K562 (cell line): ENCODE measurements around the gene NOM1. TPM values are rescaled to one million over a fixed set of nuclear protein-coding genes. Genes with fewer than 3 reads are reported as not detected.

ENCODE experiments used
- ATAC-seq: fragments of 200-7000 bp; cut with Tn5 transposase; 3 replicates; pipeline ENCODE4 v1.9.1; 2020; ENCODE audit warnings: moderate library complexity
- BruUV-seq: library from RNA; stranded (reverse); fragments of 400-500 nt; replicated peaks from 2 replicates; lab custom pipeline; 2021; lab: Mats Ljungman, UMichigan
- CTCF ChIA-PET: fragments of 300-600 bp; formaldehyde crosslinking; extraction: SDS; loops from one replicate; lab custom pipeline; 2021; ENCODE audit warnings: low intra/inter-chr PET ratio; lab: Yijun Ruan, JAX
- POLR2A ChIA-PET: fragments of 300-600, 350-650 bp; sonication (Branson Sonifier 250); formaldehyde crosslinking; extraction: SDS; loops from one replicate; lab custom pipeline; 2021; ENCODE audit warnings: antibody characterized with exemption, inconsistent platforms; lab: Yijun Ruan, JAX
- DNase-seq, 4 experiments: peaks; one replicate each; pipeline versions ENCODE4 v3.0.0 to v3.0.0-alpha.2; 2011 to 2018; ENCODE audit warnings: low spot score in 3 of 4, mixed read lengths in 3 of 4; ENCODE audit errors: extremely low read depth in 1 of 4
- FAIRE-seq: peaks from 2 replicates; lab custom pipeline; 2011; peaks lifted over from hg19 to GRCh38; lab: Jason Lieb, UNC
- H2AFZ ChIP-seq: 2 replicates; pipeline ENCODE4 v1.6.0; 2011; ENCODE audit warnings: low read depth, low read length, control low read depth, inconsistent platforms
- H3K27ac ChIP-seq: fragments of 200-600 bp; 3 replicates; pipeline ENCODE4 v1.8.0; 2011; ENCODE audit warnings: low read depth, mild to moderate bottlenecking, control low read depth, inconsistent platforms, low read length, moderate library complexity, mixed read lengths; ENCODE audit errors: extremely low read depth
- H3K27me3 ChIP-seq, 2 experiments: fragments of 300-600 bp in 1 of 2; 2 replicates in 1 of 2; 3 replicates in 1 of 2; pipeline versions ENCODE4 v1.6.0 to v1.8.0; 2011; ENCODE audit warnings: inconsistent platforms in 2 of 2, low read length in 2 of 2, mild to moderate bottlenecking in 1 of 2, mixed read lengths in 1 of 2, moderate library complexity in 1 of 2; ENCODE audit not compliant: control insufficient read depth in 2 of 2, insufficient read depth in 2 of 2
- H3K36me3 ChIP-seq: fragments of 300-600 bp; 3 replicates; pipeline ENCODE4 v1.8.0; 2011; ENCODE audit warnings: mild to moderate bottlenecking, low read length, inconsistent platforms; ENCODE audit not compliant: control insufficient read depth, insufficient read depth
- H3K4me1 ChIP-seq, 2 experiments: fragments of 200-600 bp in 1 of 2; replicated peaks in 1 of 2; 2 replicates in 1 of 2; 3 replicates in 1 of 2; pipeline versions ENCODE4 v1.5.1 to v1.8.0; 2011; ENCODE audit warnings: inconsistent platforms in 2 of 2, low read length in 2 of 2, mild to moderate bottlenecking in 1 of 2, mixed read lengths in 1 of 2, moderate library complexity in 1 of 2; ENCODE audit not compliant: control insufficient read depth in 2 of 2, insufficient read depth in 2 of 2
- H3K4me2 ChIP-seq: 2 replicates; pipeline ENCODE4 v1.6.1; 2011; ENCODE audit warnings: low read length, control low read depth, inconsistent platforms, mixed read lengths; ENCODE audit not compliant: insufficient read depth
- H3K4me3 ChIP-seq: fragments of 200-600 bp; sonication (generic), shearing (Covaris generic); 2 replicates; pipeline ENCODE4 v1.5.1; 2016; ENCODE audit warnings: control low read depth, inconsistent platforms
- H3K79me2 ChIP-seq: fragments of 200-600 bp; 3 replicates; pipeline ENCODE4 v1.8.0; 2011; ENCODE audit warnings: low read length, inconsistent platforms; ENCODE audit not compliant: control insufficient read depth, insufficient read depth
- H3K9ac ChIP-seq, 2 experiments: 2 replicates each; pipeline versions ENCODE4 v1.6.0 to v1.6.1; 2011; ENCODE audit warnings: low read depth in 2 of 2, low read length in 2 of 2, control low read depth in 1 of 2, inconsistent platforms in 1 of 2, mild to moderate bottlenecking in 1 of 2, mixed read lengths in 1 of 2; ENCODE audit not compliant: insufficient read depth in 1 of 2
- H3K9me1 ChIP-seq: one replicate; pipeline ENCODE4 v1.6.0; 2011; ENCODE audit warnings: inconsistent platforms, mild to moderate bottlenecking, low read length, moderate library complexity; ENCODE audit not compliant: control insufficient read depth, insufficient read depth
- H3K9me3 ChIP-seq: replicated peaks from 2 replicates; pipeline ENCODE4 v1.5.1; 2011; ENCODE audit warnings: low read depth, low read length, inconsistent platforms; ENCODE audit not compliant: control insufficient read depth, insufficient read depth
- H4K20me1 ChIP-seq: replicated peaks from 2 replicates; pipeline ENCODE4 v1.6.1; 2011; ENCODE audit warnings: low read length, inconsistent platforms, mixed read lengths; ENCODE audit not compliant: control insufficient read depth, insufficient read depth
- AFF1 ChIP-seq, 2 experiments: fragments of 450-650 bp; IDR thresholded peaks; 2 replicates each; pipeline ENCODE4 v1.6.1; 2018; ENCODE audit warnings: mild to moderate bottlenecking in 2 of 2, low read depth in 1 of 2; ENCODE audit not compliant: partially characterized antibody in 2 of 2
- C11orf30 ChIP-seq: fragments of 450-650 bp; IDR thresholded peaks from 2 replicates; pipeline ENCODE4 v1.6.1; 2016; ENCODE audit warnings: low read depth, mild to moderate bottlenecking
- CBX1 ChIP-seq: sonication (generic); IDR thresholded peaks from 2 replicates; pipeline ENCODE4 v1.6.1; 2016; ENCODE audit warnings: antibody characterized with exemption, low read depth, mild to moderate bottlenecking
- DPF2 ChIP-seq: fragments of 450-650 bp; IDR thresholded peaks from 2 replicates; pipeline ENCODE4 v1.6.1; 2016
- HMG20B ChIP-seq: fragments of 250-450 bp; sonication (Bioruptor Pico); IDR thresholded peaks from 2 replicates; pipeline ENCODE4 v1.5.0; 2021; ENCODE audit warnings: mild to moderate bottlenecking
- MAFF ChIP-seq: IDR thresholded peaks from 2 replicates; pipeline ENCODE4 v1.6.1; 2012; ENCODE audit warnings: low read length, improper control_type of control experiment
- NCOA4 ChIP-seq: fragments of 450-650 bp; IDR thresholded peaks from 2 replicates; pipeline ENCODE4 v1.6.1; 2018; ENCODE audit warnings: mild to moderate bottlenecking; ENCODE audit not compliant: partially characterized antibody
- NFE2 ChIP-seq: IDR thresholded peaks from 2 replicates; pipeline ENCODE4 v1.6.1; 2014; ENCODE audit warnings: antibody characterized with exemption, low read depth
- SIRT6 ChIP-seq: IDR thresholded peaks from one replicate; pipeline ENCODE4 v1.6.1; 2012; ENCODE audit warnings: low read depth, mild to moderate bottlenecking, control low read depth, inconsistent platforms, low read length, moderate library complexity
- TRIM24 ChIP-seq, 2 experiments: fragments of 450-650 bp; IDR thresholded peaks; 2 replicates each; pipeline ENCODE4 v1.6.1; 2016
- TRIM28 ChIP-seq: fragments of 450-650 bp; IDR thresholded peaks from 2 replicates; pipeline ENCODE4 v1.6.1; 2017
- ZNF766 ChIP-seq: fragments of 200-800 bp; sonication (Bioruptor generic); conservative IDR thresholded peaks from 2 replicates; pipeline ENCODE4 v1.6.1; 2016; ENCODE audit warnings: missing genetic modification characterization, missing compliant biosample characterization
- WGBS: fragments of 100-300 bp; shearing (Covaris generic); methylation state at CpG from one replicate; pipeline ENCODE4 v1.1.6; 2016; ENCODE audit warnings: low coverage, mixed read lengths; ENCODE audit not compliant: insufficient coverage; ENCODE audit errors: missing lambda C conversion rate; 5-methylcytosine and 5-hydroxymethylcytosine counted together
- in situ Hi-C: fragments of 300-500 bp; cut with MboI; formaldehyde crosslinking; loops from 4 replicates; pipeline ENCODE4 v1.15.0; 2018; ENCODE audit warnings: inconsistent platforms, mixed read lengths
- intact Hi-C: fragments of 100-400 bp; cut with micrococcal nuclease; formaldehyde crosslinking; loops from 2 replicates; pipeline ENCODE4 v1.14.2; 2022
- polyA plus RNA-seq, 8 experiments: library from polyadenylated mRNA; depleted of rRNA in 4 of 8; stranded (reverse) in 5 of 8; unstranded in 3 of 8; fragments of >200 nt; fragmentation: Nextera tagmentation in 2 of 8; fragmentation: Illumina TruSeq in 1 of 8; extraction: Ambion mirVana in 2 of 8; extraction: Trizol in 1 of 8; gene quantifications; 2 replicates each; pipeline versions ENCODE4 v1.2.1 to v1.2.3, GENCODE V29; 2011 to 2014; ENCODE audit warnings: inconsistent platforms in 1 of 8, missing spikeins in 1 of 8
- total RNA-seq, 7 experiments: library from RNA; depleted of rRNA in 6 of 7; stranded (reverse); fragments of >200 nt in 6 of 7; fragmentation: Illumina TruSeq in 2 of 7; extraction: Trizol in 2 of 7; gene quantifications; 2 replicates each; pipeline versions ENCODE4 v1.2.1 to v1.2.3, GENCODE V29; 2011 to 2021; ENCODE audit warnings: low replicate concordance in 1 of 7
- TF ChIP-seq, protein P1 (sequence below): fragments of 250-450 bp; sonication (Bioruptor Pico); IDR thresholded peaks from 2 replicates; pipeline ENCODE4 v1.4.0; 2020; ENCODE audit warnings: mild to moderate bottlenecking
- TF ChIP-seq, protein P2 (sequence below): fragments of 250-450 bp; sonication (Bioruptor Pico); IDR thresholded peaks from 2 replicates; pipeline ENCODE4 v1.8.0; 2021; ENCODE audit warnings: borderline replicate concordance, mild to moderate bottlenecking, moderate library complexity; ENCODE audit not compliant: poor library complexity, severe bottlenecking

The NOM1 gene
- total and polyA plus RNA-seq, 9 of the 15 experiments (the other 6 are each of a cell fraction or from before 2014, with no cell fraction given), result 6.8 to 47.3 (median 37.4) TPM

DNA sequence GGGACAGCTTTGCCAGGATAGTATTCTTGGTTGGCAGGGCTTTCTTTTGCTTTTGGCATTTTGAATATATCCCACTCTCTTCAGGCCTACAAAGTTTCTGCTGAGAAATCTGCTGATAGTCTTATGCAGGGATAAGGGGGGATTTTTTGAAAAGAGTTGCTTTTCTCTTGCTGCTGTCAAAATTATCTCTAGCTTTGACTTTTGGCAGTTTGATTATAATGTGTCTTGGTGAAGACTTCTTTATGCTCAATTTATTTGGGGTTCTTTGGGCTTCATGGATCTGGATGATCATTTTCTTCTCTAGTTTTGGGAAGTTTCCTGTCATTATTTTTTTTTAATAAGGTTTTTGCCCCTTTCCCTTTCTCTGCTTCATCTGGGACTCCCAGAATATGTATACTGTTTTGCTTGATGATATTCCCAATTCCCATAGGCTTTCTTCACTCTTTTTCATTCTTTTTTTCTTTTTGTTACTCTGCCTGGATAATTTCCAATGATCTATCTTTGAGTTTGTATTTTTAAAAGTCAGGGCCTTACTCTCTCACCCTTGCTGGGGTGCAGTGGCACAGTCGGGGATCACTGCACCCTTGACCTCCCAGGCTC lies 29.6 kb downstream of the NOM1 start (continued):
- TF ChIP-seq, protein P1, sequence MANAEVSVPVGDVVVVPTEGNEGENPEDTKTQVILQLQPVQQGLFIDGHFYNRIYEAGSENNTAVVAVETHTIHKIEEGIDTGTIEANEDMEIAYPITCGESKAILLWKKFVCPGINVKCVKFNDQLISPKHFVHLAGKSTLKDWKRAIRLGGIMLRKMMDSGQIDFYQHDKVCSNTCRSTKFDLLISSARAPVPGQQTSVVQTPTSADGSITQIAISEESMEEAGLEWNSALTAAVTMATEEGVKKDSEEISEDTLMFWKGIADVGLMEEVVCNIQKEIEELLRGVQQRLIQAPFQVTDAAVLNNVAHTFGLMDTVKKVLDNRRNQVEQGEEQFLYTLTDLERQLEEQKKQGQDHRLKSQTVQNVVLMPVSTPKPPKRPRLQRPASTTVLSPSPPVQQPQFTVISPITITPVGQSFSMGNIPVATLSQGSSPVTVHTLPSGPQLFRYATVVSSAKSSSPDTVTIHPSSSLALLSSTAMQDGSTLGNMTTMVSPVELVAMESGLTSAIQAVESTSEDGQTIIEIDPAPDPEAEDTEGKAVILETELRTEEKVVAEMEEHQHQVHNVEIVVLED (CRISPR knock-in tag), result no peak
- no peak for TF ChIP-seq AFF1 (IDR thresholded peaks at IDR 0.05; ENCODE audit: low read depth in 1 of 2, partially characterized antibody in 2 of 2)
- TF ChIP-seq, all 486 proteins: peak for 0

DNA sequence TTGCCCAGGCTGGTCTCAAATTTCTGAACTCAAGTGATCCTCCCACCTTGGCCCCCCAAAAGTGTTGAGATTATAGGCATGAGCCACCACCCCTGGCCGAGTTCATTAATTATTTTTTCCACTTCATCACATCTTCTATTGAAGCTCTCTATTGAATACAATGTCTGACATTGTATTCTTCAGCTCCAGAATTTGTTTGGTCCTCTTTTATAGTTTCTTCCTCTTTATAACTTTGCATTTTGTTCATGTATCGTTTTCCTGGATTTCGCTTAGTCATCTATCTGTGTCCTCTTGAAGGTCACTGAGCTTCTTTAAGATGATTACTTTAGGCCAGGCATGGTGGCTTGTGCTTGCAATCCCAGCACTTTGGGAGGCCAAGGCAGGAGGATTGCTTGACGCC lies 30.2 kb downstream of the NOM1 start:
- in situ Hi-C loops, result no loop called here
- BruUV-seq, result no TSS peak
- intact Hi-C loops, result no loop called here
- Histone ChIP-seq H4K20me1 (no peaks in the 10 kb centered on the region), H3K27ac (no peak overlapping the region), H3K4me3 (no peak overlapping the region), H3K79me2 (no peaks in the 10 kb centered on the region), H3K4me1 (no peaks in the 10 kb centered on the region), H3K9me3 (peaks cover 4% of the 10 kb centered on the region; the same call in 1 of the 2 replicates), H3K9me1 (no peaks in the 10 kb centered on the region), H2AFZ (no peak overlapping the region), H3K27me3 (peaks cover 0 to 3% of the 10 kb centered on the region in 2 experiments; a peak in 1 of 5 replicates), H3K36me3 (no peaks in the 10 kb centered on the region), H3K9ac (no peak overlapping the region), H3K4me2 (no peak overlapping the region)
- ChIA-PET POLR2A (interaction anchor here (0.5 to 1.3 kb wide), 4 partner anchors 9 to 74 kb away, joined by 3 to 5 read pairs (median 3); no protein-coding TSS in a partner anchor), CTCF (no interaction called here)
- FAIRE-seq, result peak; percentile 19
- WGBS, result 27% methylated on average over 4 of the region's 4 CpGs
- no peak for DNase-seq
- no peak for ATAC-seq
- TF ChIP-seq CBX1 (peak; percentile 50; the same call in 1 of the 2 replicates), NCOA4 (no peak), TRIM24 (IDR thresholded peaks at IDR 0.05) (peak in 1 of 2 experiments; percentile 50; a peak in 2 of 4 replicates), SIRT6 (no peak), TRIM28 (peak; percentile 85), NFE2 (peak; percentile 70), DPF2 (0 out of 2 replicates have a peak, but pooled peaks have one; percentile 27), ZNF766 (CRISPR knock-in tag) (no peak), C11orf30 (peak; percentile 80), HMG20B (no peak), MAFF (peak; percentile 77)
- TF ChIP-seq, protein P2, sequence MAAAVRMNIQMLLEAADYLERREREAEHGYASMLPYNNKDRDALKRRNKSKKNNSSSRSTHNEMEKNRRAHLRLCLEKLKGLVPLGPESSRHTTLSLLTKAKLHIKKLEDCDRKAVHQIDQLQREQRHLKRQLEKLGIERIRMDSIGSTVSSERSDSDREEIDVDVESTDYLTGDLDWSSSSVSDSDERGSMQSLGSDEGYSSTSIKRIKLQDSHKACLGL (CRISPR knock-in tag), result no peak
